HepG2 (cell line): ENCODE data around the gene SPRED3. TPM values are rescaled to one million over a fixed set of nuclear protein-coding genes. Genes with fewer than 3 reads are reported as not detected.

Experiments used
- MED1 ChIP-seq: sonication (generic); formaldehyde crosslinking; IDR thresholded peaks from 2 replicates; pipeline ENCODE4 v1.4.0; 2020; ENCODE audit warnings: missing genetic modification reagents
- NFYB ChIP-seq: sonication (generic); formaldehyde crosslinking; IDR thresholded peaks from 2 replicates; pipeline ENCODE4 v1.4.0; 2020; ENCODE audit warnings: missing genetic modification reagents
- ZNF292 ChIP-seq: sonication (generic); formaldehyde crosslinking; IDR thresholded peaks from 2 replicates; pipeline ENCODE4 v1.8.1; 2022; ENCODE audit warnings: mild to moderate bottlenecking, low read depth, missing genetic modification reagents, borderline replicate concordance
- ZNF329 ChIP-seq: sonication (generic); formaldehyde crosslinking; IDR thresholded peaks from 2 replicates; pipeline ENCODE4 v1.9.0; 2021; ENCODE audit warnings: low read depth, mild to moderate bottlenecking, missing genetic modification reagents
- ZNF468 ChIP-seq: sonication (generic); formaldehyde crosslinking; IDR thresholded peaks from 2 replicates; pipeline ENCODE4 v1.8.0; 2022; ENCODE audit warnings: mild to moderate bottlenecking, moderate library complexity, missing genetic modification reagents
- ZNF775 ChIP-seq: sonication (generic); formaldehyde crosslinking; IDR thresholded peaks from 2 replicates; pipeline ENCODE4 v1.4.0; 2020; ENCODE audit warnings: missing genetic modification reagents, mild to moderate bottlenecking, moderate library complexity, borderline replicate concordance
- ZNF879 ChIP-seq: sonication (generic); formaldehyde crosslinking; IDR thresholded peaks from 2 replicates; pipeline ENCODE4 v1.8.1; 2023; ENCODE audit warnings: missing genetic modification reagents
- polyA plus RNA-seq, 8 experiments: library from polyadenylated mRNA; depleted of rRNA in 3 of 8; stranded (reverse) in 7 of 8; unstranded in 1 of 8; fragments of >200 nt; fragmentation: Illumina TruSeq in 4 of 8; extraction: Trizol in 4 of 8; gene quantifications; 2 replicates each; pipeline versions ENCODE4 v1.2.1 to v1.2.3, GENCODE V29; 2011 to 2016; ENCODE audit warnings: low read depth in 4 of 8, missing spikeins in 1 of 8, mixed read lengths in 1 of 8; ENCODE audit not compliant: insufficient read depth in 1 of 8
- total RNA-seq, 5 experiments: library from RNA; depleted of rRNA; stranded (reverse); fragments of >200 nt; fragmentation: Illumina TruSeq; extraction: Trizol; gene quantifications; 2 replicates each; pipeline ENCODE4 v1.2.3, GENCODE V29; 2016; ENCODE audit warnings: low read depth in 1 of 5
- TF ChIP-seq, protein P1 (sequence below): sonication (generic); formaldehyde crosslinking; IDR thresholded peaks from 2 replicates; pipeline ENCODE4 v1.4.0; 2020; ENCODE audit warnings: mild to moderate bottlenecking, missing genetic modification reagents
- TF ChIP-seq, protein P2 (sequence below): IDR thresholded peaks from 2 replicates; pipeline ENCODE4 v1.4.0; 2020; ENCODE audit warnings: mild to moderate bottlenecking, missing genetic modification reagents

The SPRED3 gene
- total and polyA plus RNA-seq, 2 of the 13 experiments (the other 11 are each of a cell fraction or from before 2014, with no cell fraction given), result 0.15 to 0.17 TPM

DNA sequence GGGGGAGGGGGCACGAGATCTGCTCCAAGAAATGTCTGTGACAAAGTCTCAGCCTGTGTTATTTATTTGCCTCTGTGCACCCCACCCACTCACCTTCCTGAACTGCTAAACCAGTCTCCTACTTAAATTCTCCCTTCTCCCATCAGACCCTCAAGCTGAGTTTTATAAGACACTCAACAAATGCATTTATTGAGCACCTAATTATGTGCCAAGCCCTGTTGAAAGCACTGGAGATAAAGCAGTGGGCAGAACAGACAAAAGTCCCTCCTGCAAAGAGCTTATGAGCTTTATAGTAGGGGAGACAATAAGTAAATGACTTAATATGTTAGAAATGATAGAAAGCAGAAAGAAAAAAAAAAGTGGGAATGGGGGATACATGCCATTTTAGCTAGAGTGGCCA is 11.0 kb downstream of the SPRED3 start (continued):
- TF ChIP-seq, protein P1, sequence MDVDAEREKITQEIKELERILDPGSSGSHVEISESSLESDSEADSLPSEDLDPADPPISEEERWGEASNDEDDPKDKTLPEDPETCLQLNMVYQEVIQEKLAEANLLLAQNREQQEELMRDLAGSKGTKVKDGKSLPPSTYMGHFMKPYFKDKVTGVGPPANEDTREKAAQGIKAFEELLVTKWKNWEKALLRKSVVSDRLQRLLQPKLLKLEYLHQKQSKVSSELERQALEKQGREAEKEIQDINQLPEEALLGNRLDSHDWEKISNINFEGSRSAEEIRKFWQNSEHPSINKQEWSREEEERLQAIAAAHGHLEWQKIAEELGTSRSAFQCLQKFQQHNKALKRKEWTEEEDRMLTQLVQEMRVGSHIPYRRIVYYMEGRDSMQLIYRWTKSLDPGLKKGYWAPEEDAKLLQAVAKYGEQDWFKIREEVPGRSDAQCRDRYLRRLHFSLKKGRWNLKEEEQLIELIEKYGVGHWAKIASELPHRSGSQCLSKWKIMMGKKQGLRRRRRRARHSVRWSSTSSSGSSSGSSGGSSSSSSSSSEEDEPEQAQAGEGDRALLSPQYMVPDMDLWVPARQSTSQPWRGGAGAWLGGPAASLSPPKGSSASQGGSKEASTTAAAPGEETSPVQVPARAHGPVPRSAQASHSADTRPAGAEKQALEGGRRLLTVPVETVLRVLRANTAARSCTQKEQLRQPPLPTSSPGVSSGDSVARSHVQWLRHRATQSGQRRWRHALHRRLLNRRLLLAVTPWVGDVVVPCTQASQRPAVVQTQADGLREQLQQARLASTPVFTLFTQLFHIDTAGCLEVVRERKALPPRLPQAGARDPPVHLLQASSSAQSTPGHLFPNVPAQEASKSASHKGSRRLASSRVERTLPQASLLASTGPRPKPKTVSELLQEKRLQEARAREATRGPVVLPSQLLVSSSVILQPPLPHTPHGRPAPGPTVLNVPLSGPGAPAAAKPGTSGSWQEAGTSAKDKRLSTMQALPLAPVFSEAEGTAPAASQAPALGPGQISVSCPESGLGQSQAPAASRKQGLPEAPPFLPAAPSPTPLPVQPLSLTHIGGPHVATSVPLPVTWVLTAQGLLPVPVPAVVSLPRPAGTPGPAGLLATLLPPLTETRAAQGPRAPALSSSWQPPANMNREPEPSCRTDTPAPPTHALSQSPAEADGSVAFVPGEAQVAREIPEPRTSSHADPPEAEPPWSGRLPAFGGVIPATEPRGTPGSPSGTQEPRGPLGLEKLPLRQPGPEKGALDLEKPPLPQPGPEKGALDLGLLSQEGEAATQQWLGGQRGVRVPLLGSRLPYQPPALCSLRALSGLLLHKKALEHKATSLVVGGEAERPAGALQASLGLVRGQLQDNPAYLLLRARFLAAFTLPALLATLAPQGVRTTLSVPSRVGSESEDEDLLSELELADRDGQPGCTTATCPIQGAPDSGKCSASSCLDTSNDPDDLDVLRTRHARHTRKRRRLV (CRISPR knock-in tag), result no peak
- TF ChIP-seq, protein P2, sequence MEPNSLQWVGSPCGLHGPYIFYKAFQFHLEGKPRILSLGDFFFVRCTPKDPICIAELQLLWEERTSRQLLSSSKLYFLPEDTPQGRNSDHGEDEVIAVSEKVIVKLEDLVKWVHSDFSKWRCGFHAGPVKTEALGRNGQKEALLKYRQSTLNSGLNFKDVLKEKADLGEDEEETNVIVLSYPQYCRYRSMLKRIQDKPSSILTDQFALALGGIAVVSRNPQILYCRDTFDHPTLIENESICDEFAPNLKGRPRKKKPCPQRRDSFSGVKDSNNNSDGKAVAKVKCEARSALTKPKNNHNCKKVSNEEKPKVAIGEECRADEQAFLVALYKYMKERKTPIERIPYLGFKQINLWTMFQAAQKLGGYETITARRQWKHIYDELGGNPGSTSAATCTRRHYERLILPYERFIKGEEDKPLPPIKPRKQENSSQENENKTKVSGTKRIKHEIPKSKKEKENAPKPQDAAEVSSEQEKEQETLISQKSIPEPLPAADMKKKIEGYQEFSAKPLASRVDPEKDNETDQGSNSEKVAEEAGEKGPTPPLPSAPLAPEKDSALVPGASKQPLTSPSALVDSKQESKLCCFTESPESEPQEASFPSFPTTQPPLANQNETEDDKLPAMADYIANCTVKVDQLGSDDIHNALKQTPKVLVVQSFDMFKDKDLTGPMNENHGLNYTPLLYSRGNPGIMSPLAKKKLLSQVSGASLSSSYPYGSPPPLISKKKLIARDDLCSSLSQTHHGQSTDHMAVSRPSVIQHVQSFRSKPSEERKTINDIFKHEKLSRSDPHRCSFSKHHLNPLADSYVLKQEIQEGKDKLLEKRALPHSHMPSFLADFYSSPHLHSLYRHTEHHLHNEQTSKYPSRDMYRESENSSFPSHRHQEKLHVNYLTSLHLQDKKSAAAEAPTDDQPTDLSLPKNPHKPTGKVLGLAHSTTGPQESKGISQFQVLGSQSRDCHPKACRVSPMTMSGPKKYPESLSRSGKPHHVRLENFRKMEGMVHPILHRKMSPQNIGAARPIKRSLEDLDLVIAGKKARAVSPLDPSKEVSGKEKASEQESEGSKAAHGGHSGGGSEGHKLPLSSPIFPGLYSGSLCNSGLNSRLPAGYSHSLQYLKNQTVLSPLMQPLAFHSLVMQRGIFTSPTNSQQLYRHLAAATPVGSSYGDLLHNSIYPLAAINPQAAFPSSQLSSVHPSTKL (CRISPR knock-in tag), result no peak
- TF ChIP-seq ZNF879 (no peak), ZNF292 (CRISPR knock-in tag) (no peak), NFYB (CRISPR knock-in tag) (no peak), ZNF775 (no peak), ZNF468 (CRISPR knock-in tag) (no peak), ZNF329 (CRISPR knock-in tag) (no peak), MED1 (CRISPR knock-in tag) (no peak)
